Smooth muscle cell (in vitro differentiated cells): ENCODE data around the gene CDC42BPB. TPM values are rescaled to one million over a fixed set of nuclear protein-coding genes. Genes with fewer than 3 reads are reported as not detected.

ENCODE experiments used
- DNase-seq: peaks from one replicate; lab custom pipeline; 2025; ENCODE audit not compliant: unreplicated experiment; lab: John Stamatoyannopoulos, UW
- H2AFZ ChIP-seq: fragments of 200-600 bp; sonication (generic); 2 replicates; pipeline ENCODE4 v1.6.0; 2016; ENCODE audit warnings: antibody characterized with exemption, low read depth, mild to moderate bottlenecking
- H3F3A ChIP-seq: fragments of 200-600 bp; sonication (generic); 2 replicates; pipeline ENCODE4 v1.6.0; 2017; ENCODE audit warnings: antibody characterized with exemption, low read depth
- H3K27ac ChIP-seq: fragments of 200-600 bp; sonication (generic); 2 replicates; pipeline ENCODE4 v1.5.1; 2016; ENCODE audit warnings: low read depth, mild to moderate bottlenecking
- H3K27me3 ChIP-seq: fragments of 200-600 bp; sonication (generic); 2 replicates; pipeline ENCODE4 v1.6.1; 2016; ENCODE audit warnings: low read depth, mild to moderate bottlenecking
- H3K36me3 ChIP-seq: fragments of 200-600 bp; sonication (generic); 2 replicates; pipeline ENCODE4 v1.5.1; 2016; ENCODE audit warnings: low read depth
- H3K4me1 ChIP-seq: fragments of 200-600 bp; sonication (generic); 2 replicates; pipeline ENCODE4 v1.5.1; 2016; ENCODE audit warnings: low read depth
- H3K4me2 ChIP-seq: fragments of 200-600 bp; sonication (generic); 2 replicates; pipeline ENCODE4 v1.6.0; 2016; ENCODE audit warnings: mild to moderate bottlenecking
- H3K4me3 ChIP-seq: fragments of 200-600 bp; sonication (generic); 2 replicates; pipeline ENCODE4 v1.5.1; 2016; ENCODE audit warnings: mild to moderate bottlenecking
- H3K79me2 ChIP-seq: fragments of 200-600 bp; sonication (generic); 2 replicates; pipeline ENCODE4 v1.6.0; 2016; ENCODE audit warnings: low read depth, mild to moderate bottlenecking
- H3K9ac ChIP-seq: fragments of 200-600 bp; sonication (generic); 2 replicates; pipeline ENCODE4 v1.6.0; 2016; ENCODE audit warnings: low read depth
- H3K9me3 ChIP-seq: fragments of 200-600 bp; sonication (generic); replicated peaks from 2 replicates; pipeline ENCODE4 v1.5.1; 2016; ENCODE audit warnings: low read depth
- H4K20me1 ChIP-seq: fragments of 200-600 bp; sonication (generic); 2 replicates; pipeline ENCODE4 v1.6.0; 2016; ENCODE audit warnings: low read depth
- WGBS: methylation state at CpG from one replicate; pipeline ENCODE4 v1.1.7; 2016; ENCODE audit warnings: low lambda C conversion rate; 5-methylcytosine and 5-hydroxymethylcytosine counted together
- polyA plus RNA-seq: library from polyadenylated mRNA; unstranded; fragments of >200 nt; fragmentation: Nextera tagmentation; extraction: Ambion mirVana; gene quantifications from 2 replicates; pipeline ENCODE4 v1.2.1, GENCODE V29; 2016
- total RNA-seq: library from RNA; depleted of rRNA; stranded (reverse); fragments of >200 nt; gene quantifications from 2 replicates; pipeline ENCODE4 v1.2.3, GENCODE V29; 2014
- TF ChIP-seq, protein P1 (sequence below): fragments of 200-600 bp; sonication (generic); IDR thresholded peaks from 2 replicates; pipeline ENCODE4 v1.5.1; 2017; ENCODE audit warnings: borderline replicate concordance, mild to moderate bottlenecking, antibody characterized with exemption; ENCODE audit not compliant: insufficient read depth, poor library complexity, severe bottlenecking

The CDC42BPB gene
- total and polyA plus RNA-seq, 2 experiments from 2014 or later: 11.3 to 71.2 TPM

DNA sequence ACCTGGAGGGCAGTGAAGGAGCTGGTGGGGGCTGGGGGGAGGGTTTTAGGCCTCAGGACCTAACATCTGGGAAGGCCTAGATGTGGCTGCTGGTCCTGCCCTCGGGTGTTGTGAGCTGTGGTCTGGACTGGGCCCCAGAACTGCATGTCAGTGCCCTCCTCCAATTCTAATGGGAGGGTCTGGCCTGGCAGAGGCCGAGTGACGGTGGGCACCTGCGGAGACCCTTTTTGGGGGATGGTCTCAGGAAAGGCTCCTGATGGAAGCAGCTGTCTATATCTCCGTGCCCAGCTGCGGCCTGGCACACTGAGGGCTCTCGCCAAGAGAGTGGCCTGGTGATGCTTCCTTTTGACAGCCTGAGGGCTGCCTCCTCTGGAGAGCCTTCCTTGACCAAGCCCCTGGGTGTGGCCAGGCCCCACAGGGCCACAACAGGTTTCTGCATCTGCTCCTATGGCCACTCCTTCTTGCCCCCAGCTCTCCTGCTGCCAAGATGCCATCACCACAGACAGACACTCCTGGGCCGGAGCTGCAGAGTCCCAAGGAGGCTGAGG, 42.5 kb upstream of the CDC42BPB start:
- Histone ChIP-seq H3K9ac (no peak overlapping the region), H3K4me3 (no peak overlapping the region), H3K4me2 (no peak overlapping the region), H3K27me3 (peaks cover 16% of the 10 kb centered on the region), H3K79me2 (no peaks in the 10 kb centered on the region), H3K36me3 (no peaks in the 10 kb centered on the region), H3F3A (no peaks in the 10 kb centered on the region), H3K9me3 (no peaks in the 10 kb centered on the region), H3K27ac (no peak overlapping the region), H2AFZ (no peak overlapping the region), H3K4me1 (no peaks in the 10 kb centered on the region), H4K20me1 (no peaks in the 10 kb centered on the region)
- TF ChIP-seq, protein P1, sequence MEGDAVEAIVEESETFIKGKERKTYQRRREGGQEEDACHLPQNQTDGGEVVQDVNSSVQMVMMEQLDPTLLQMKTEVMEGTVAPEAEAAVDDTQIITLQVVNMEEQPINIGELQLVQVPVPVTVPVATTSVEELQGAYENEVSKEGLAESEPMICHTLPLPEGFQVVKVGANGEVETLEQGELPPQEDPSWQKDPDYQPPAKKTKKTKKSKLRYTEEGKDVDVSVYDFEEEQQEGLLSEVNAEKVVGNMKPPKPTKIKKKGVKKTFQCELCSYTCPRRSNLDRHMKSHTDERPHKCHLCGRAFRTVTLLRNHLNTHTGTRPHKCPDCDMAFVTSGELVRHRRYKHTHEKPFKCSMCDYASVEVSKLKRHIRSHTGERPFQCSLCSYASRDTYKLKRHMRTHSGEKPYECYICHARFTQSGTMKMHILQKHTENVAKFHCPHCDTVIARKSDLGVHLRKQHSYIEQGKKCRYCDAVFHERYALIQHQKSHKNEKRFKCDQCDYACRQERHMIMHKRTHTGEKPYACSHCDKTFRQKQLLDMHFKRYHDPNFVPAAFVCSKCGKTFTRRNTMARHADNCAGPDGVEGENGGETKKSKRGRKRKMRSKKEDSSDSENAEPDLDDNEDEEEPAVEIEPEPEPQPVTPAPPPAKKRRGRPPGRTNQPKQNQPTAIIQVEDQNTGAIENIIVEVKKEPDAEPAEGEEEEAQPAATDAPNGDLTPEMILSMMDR: no peak
- 93% methylated on average over 7 of the region's 8 CpGs for WGBS
- no peak for DNase-seq

DNA sequence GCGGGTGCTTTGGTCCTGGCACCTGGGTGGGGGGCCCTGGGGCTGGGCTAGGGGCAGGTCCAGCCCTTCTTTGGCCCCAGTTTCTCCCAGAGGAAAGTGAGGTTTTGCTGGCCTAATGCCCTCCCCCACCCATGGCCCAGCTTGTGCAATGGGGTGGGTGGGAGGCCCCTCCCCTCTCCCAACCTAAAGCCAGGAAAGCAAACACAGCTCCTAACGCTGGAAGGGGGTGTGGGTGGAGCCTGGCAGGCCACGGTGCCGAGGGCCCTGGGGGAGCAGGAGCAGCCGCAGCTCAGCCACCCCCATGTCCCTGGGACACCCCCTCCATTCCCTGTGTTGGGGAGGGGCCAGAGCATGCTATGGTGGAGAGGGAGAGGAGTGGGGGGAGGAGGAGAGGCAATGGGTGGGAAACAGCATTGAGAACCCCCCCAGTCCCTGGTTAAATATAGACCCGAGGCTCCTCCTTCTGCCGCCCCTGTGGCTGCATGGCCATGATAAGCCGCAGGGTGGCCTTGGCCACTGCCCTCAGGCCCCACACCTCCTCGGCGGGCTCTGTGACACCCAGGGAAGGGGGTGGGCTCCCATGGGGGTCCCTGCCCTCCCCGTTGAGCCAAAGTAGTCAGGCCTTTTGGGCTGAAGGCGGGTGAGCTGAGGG, 41.9 kb upstream of the CDC42BPB start:
- Histone ChIP-seq H3K79me2 (no peaks in the 10 kb centered on the region), H3K27me3 (peaks cover 10% of the 10 kb centered on the region), H3K9me3 (no peaks in the 10 kb centered on the region), H3K27ac (no peak overlapping the region), H3K4me3 (no peak overlapping the region), H3K4me2 (no peak overlapping the region), H4K20me1 (no peaks in the 10 kb centered on the region), H3K36me3 (no peaks in the 10 kb centered on the region), H3K9ac (no peak overlapping the region), H3F3A (no peaks in the 10 kb centered on the region), H2AFZ (peak overlapping the region; percentile 8), H3K4me1 (no peaks in the 10 kb centered on the region)
- DNase-seq: no peak
- 52% methylated on average over 10 of the region's 12 CpGs for WGBS
- TF ChIP-seq, protein P1: no peak

DNA sequence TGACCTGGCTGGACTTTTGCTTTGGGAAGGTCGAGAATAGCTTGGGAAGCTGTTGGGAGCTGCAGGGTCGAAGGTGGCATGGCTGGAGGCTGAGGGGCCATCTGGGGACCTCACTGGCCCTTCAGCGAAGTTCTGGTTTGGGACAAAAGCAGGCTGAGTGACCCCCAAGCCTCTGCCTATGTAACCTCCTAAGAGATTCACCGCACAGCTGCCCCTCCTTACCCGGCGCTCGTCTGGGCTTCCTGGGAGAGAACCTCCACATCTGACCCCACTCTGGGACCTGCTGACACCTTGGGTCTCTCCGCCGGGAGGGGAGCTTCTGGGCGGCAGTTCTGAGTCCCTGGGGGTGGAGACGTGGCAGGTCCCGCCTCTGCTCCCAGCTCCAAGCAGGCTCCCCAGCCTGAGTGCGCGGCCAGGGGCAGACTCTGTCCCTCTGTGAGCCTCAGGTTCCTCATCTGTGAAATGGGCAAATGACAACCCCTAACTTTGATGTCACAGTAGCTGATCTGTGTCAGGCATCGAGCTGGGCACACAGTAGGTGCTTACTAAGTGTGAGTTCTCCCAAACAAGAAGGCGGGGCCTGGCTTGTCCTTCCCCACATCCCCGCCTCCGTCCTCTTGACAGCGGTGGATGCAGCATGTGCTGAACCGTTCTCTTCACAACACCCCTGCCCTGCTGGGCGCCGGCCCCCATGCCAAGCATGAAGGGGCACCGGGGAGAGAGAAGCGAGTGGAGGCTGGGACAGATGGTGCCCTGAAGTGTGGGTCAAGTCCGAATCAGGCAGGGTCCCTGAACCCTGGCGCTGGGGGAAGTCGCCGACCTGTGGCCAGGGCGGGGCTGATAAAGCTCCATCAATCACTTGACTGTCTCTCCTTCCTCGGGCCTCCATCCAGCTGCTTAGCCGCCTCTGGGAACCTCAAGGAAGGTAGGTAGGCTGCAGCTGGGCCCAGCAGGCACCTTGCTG, 40.9 kb upstream of the CDC42BPB start:
- no peak for DNase-seq
- no peak overlapping the region for H3K4me3 ChIP-seq
- no peaks in the 10 kb centered on the region for H3K79me2 ChIP-seq
- peaks cover 3% of the 10 kb centered on the region for H3K27me3 ChIP-seq
- WGBS: 85% methylated on average over 31 of the region's 31 CpGs
- no peaks in the 10 kb centered on the region for H3K9me3 ChIP-seq
- H3K27ac ChIP-seq: no peak overlapping the region
- H3K4me1 ChIP-seq: no peaks in the 10 kb centered on the region
- H3K36me3 ChIP-seq: no peaks in the 10 kb centered on the region
- no peak overlapping the region for H3K9ac ChIP-seq
- H3F3A ChIP-seq: no peaks in the 10 kb centered on the region
- H4K20me1 ChIP-seq: no peaks in the 10 kb centered on the region
- TF ChIP-seq, protein P1: no peak
- no peak overlapping the region for H3K4me2 ChIP-seq
- H2AFZ ChIP-seq: no peak overlapping the region
